ENCODE measurements around the gene IGF1R. TPM values are rescaled to one million over a fixed set of nuclear protein-coding genes. Genes with fewer than 3 reads are reported as not detected.

Gene IGF1R
- total RNA-seq, 5 donors from 2014 or later (not counting 1 experiment from before 2014, with no cell fraction given): 40.3 to 97.2 (median 79.4) TPM

GRCh38 chr15:98655732-98656131 lies 7.4 kb downstream of the IGF1R start:
- DNase-seq (no peak), ATAC-seq (replicated peaks in 1 of 4) (no peak)
- no peak overlapping the region for H3K4me3 ChIP-seq (ENCODE audit: control insufficient read depth in 1 of 2, extremely low read depth in 1 of 2, low read length in 1 of 2)
- Mint-ChIP-seq H3K9me3 (no peaks in the 10 kb centered on the region), H3K4me3 (no peak overlapping the region), H3K4me1 (peaks cover 67 to 72% (median 68%) of the 10 kb centered on the region in 3 donors), H3K27me3 (peaks cover 0 to 18% of the 10 kb centered on the region in 2 donors), H3K27ac (no peak overlapping the region), H3K36me3 (no peaks in the 10 kb centered on the region)
- no peaks in the 10 kb centered on the region for H3K36me3 ChIP-seq (ENCODE audit: control insufficient read depth in 2 of 2, extremely low read depth in 1 of 2, insufficient read depth in 1 of 2, low read length in 1 of 2)
- 89% methylated on average over 1 of the region's 8 CpGs for WGBS (ENCODE audit: insufficient coverage)
- H3K27me3 ChIP-seq (replicated peaks in 1 of 2; ENCODE audit: control insufficient read depth in 2 of 2, extremely low read depth in 1 of 2, insufficient read depth in 2 of 2, low read length in 1 of 2): peaks cover 0 to 12% of the 10 kb centered on the region in 2 experiments
- POLR2A ChIA-PET: interaction anchor here (0.6 to 1.0 kb wide), 2 partner anchors 9 to 185 kb away, joined by 3 to 13 read pairs; no protein-coding TSS in a partner anchor
- H3K27ac ChIP-seq (ENCODE audit: low read length): no peak overlapping the region
- CTCF ChIA-PET: interaction anchor here in 1 of 2 donors (0.7 kb wide), 2 partner anchors 23 to 271 kb away, joined by 3 read pairs; no protein-coding TSS in a partner anchor
- peaks cover 10 to 11% of the 10 kb centered on the region in 2 experiments for H3K4me1 ChIP-seq (ENCODE audit: control insufficient read depth in 1 of 2, extremely low read depth in 1 of 2, insufficient read depth in 2 of 2, low read length in 2 of 2)
- H3K9me3 ChIP-seq: no peaks in the 10 kb centered on the region

- H3K27ac ChIP-seq (ENCODE audit: low read length): no peak overlapping the region
- Mint-ChIP-seq H3K27me3 (peaks cover 0 to 15% of the 10 kb centered on the region in 2 donors), H3K4me1 (peaks cover 58 to 68% (median 59%) of the 10 kb centered on the region in 3 donors), H3K4me3 (no peak overlapping the region), H3K36me3 (no peaks in the 10 kb centered on the region), H3K9me3 (no peaks in the 10 kb centered on the region), H3K27ac (peak overlapping the region in 1 of 2 donors; percentile 1)
- DNase-seq (no peak), ATAC-seq (replicated peaks in 1 of 4) (no peak)
- no peak overlapping the region for H3K4me3 ChIP-seq (ENCODE audit: control insufficient read depth in 1 of 2, extremely low read depth in 1 of 2, low read length in 1 of 2)
- POLR2A ChIA-PET: no interaction called here
- peaks cover 0 to 5% of the 10 kb centered on the region in 2 experiments for H3K27me3 ChIP-seq (replicated peaks in 1 of 2; ENCODE audit: control insufficient read depth in 2 of 2, extremely low read depth in 1 of 2, insufficient read depth in 2 of 2, low read length in 1 of 2)
- WGBS (ENCODE audit: insufficient coverage): 81% methylated on average over 4 of the region's 4 CpGs
- CTCF ChIA-PET: interaction anchor here (0.7 to 1.3 kb wide), 3 partner anchors 12 to 139 kb away, joined by 3 to 7 read pairs (median 3); no protein-coding TSS in a partner anchor
- no peaks in the 10 kb centered on the region for H3K36me3 ChIP-seq (ENCODE audit: control insufficient read depth in 2 of 2, extremely low read depth in 1 of 2, insufficient read depth in 1 of 2, low read length in 1 of 2)
- peaks cover 0 to 4% of the 10 kb centered on the region in 2 experiments for H3K4me1 ChIP-seq (ENCODE audit: control insufficient read depth in 1 of 2, extremely low read depth in 1 of 2, insufficient read depth in 2 of 2, low read length in 2 of 2)
- H3K9me3 ChIP-seq: no peaks in the 10 kb centered on the region
These were observed 9.4 kb downstream of the IGF1R start for GRCh38 chr15:98657721-98658120.

GRCh38 chr15:98658831-98659699 lies 10.7 kb downstream of the IGF1R start:
- H3K27me3 ChIP-seq (replicated peaks in 1 of 2; ENCODE audit: control insufficient read depth in 2 of 2, extremely low read depth in 1 of 2, insufficient read depth in 2 of 2, low read length in 1 of 2): peaks cover 0 to 5% of the 10 kb centered on the region in 2 experiments
- H3K4me3 Mint-ChIP-seq: no peak overlapping the region
- CTCF ChIA-PET: interaction anchor here (0.5 to 1.8 kb wide), 10 partner anchors 8 to 223 kb away, joined by 3 to 19 read pairs (median 4); no protein-coding TSS in a partner anchor
- no peaks in the 10 kb centered on the region for H3K9me3 ChIP-seq
- DNase-seq (peak in 14 of 35 experiments; percentile 6 to 70 (median 20)), ATAC-seq (replicated peaks in 1 of 4) (peak; percentile 52 to 86 (median 78))
- H3K4me1 Mint-ChIP-seq: peaks cover 56 to 68% (median 58%) of the 10 kb centered on the region in 3 donors
- no peak overlapping the region for H3K4me3 ChIP-seq (ENCODE audit: control insufficient read depth in 1 of 2, extremely low read depth in 1 of 2, low read length in 1 of 2)
- POLR2A ChIA-PET: no interaction called here
- no peak overlapping the region for H3K27ac ChIP-seq (ENCODE audit: low read length)
- peaks cover 0 to 13% of the 10 kb centered on the region in 2 donors for H3K27me3 Mint-ChIP-seq
- no peaks in the 10 kb centered on the region for H3K36me3 ChIP-seq (ENCODE audit: control insufficient read depth in 2 of 2, extremely low read depth in 1 of 2, insufficient read depth in 1 of 2, low read length in 1 of 2)
- WGBS (ENCODE audit: insufficient coverage): 13% methylated on average over 1 of the region's 7 CpGs
- H3K9me3 Mint-ChIP-seq: no peaks in the 10 kb centered on the region
- no peaks in the 10 kb centered on the region for H3K36me3 Mint-ChIP-seq
- no peak overlapping the region for H3K27ac Mint-ChIP-seq
- H3K4me1 ChIP-seq (ENCODE audit: control insufficient read depth in 1 of 2, extremely low read depth in 1 of 2, insufficient read depth in 2 of 2, low read length in 2 of 2): peaks cover 3 to 10% of the 10 kb centered on the region in 2 experiments

- Mint-ChIP-seq H3K9me3 (no peaks in the 10 kb centered on the region), H3K4me3 (no peak overlapping the region), H3K36me3 (no peaks in the 10 kb centered on the region), H3K27ac (no peak overlapping the region), H3K4me1 (peaks cover 49 to 61% (median 52%) of the 10 kb centered on the region in 3 donors), H3K27me3 (peaks cover 0 to 11% of the 10 kb centered on the region in 2 donors)
- CTCF ChIA-PET: interaction anchor here (0.5 to 1.8 kb wide), 12 partner anchors 14 to 416 kb away, joined by 3 to 19 read pairs (median 4); no protein-coding TSS in a partner anchor
- Histone ChIP-seq H3K9me3 (no peaks in the 10 kb centered on the region), H3K36me3 (ENCODE audit: control insufficient read depth in 2 of 2, extremely low read depth in 1 of 2, insufficient read depth in 1 of 2, low read length in 1 of 2) (no peaks in the 10 kb centered on the region), H3K27ac (ENCODE audit: low read length) (no peak overlapping the region), H3K4me1 (ENCODE audit: control insufficient read depth in 1 of 2, extremely low read depth in 1 of 2, insufficient read depth in 2 of 2, low read length in 2 of 2) (peaks cover 5 to 10% of the 10 kb centered on the region in 2 experiments), H3K27me3 (replicated peaks in 1 of 2; ENCODE audit: control insufficient read depth in 2 of 2, extremely low read depth in 1 of 2, insufficient read depth in 2 of 2, low read length in 1 of 2) (peaks cover 0 to 5% of the 10 kb centered on the region in 2 experiments), H3K4me3 (ENCODE audit: control insufficient read depth in 1 of 2, extremely low read depth in 1 of 2, low read length in 1 of 2) (no peak overlapping the region)
- no peak for DNase-seq
- POLR2A ChIA-PET: no interaction called here
- WGBS (ENCODE audit: insufficient coverage): 83% methylated on average over 3 of the region's 3 CpGs
- no peak for ATAC-seq (replicated peaks in 1 of 4)
These were observed 11.7 kb downstream of the IGF1R start for GRCh38 chr15:98660055-98660454.

GRCh38 chr15:98663045-98663444 lies 14.7 kb downstream of the IGF1R start:
- WGBS (ENCODE audit: insufficient coverage): 92% methylated on average over 6 of the region's 6 CpGs
- peaks cover 17% of the 10 kb centered on the region in 2 experiments for H3K4me1 ChIP-seq (ENCODE audit: control insufficient read depth in 1 of 2, extremely low read depth in 1 of 2, insufficient read depth in 2 of 2, low read length in 2 of 2)
- no peaks in the 10 kb centered on the region for H3K9me3 ChIP-seq
- Mint-ChIP-seq H3K36me3 (no peaks in the 10 kb centered on the region), H3K9me3 (no peaks in the 10 kb centered on the region), H3K4me3 (peak overlapping the region in 1 of 3 donors; percentile 27), H3K4me1 (peaks cover 55 to 68% (median 67%) of the 10 kb centered on the region in 3 donors), H3K27ac (no peak overlapping the region), H3K27me3 (peaks cover 0 to 10% of the 10 kb centered on the region in 2 donors)
- H3K4me3 ChIP-seq (ENCODE audit: control insufficient read depth in 1 of 2, extremely low read depth in 1 of 2, low read length in 1 of 2): no peak overlapping the region
- POLR2A ChIA-PET: no interaction called here
- CTCF ChIA-PET: interaction anchor here in 1 of 2 donors (0.9 kb wide), 1 partner anchor 17 kb away, joined by 3 read pairs; no protein-coding TSS in a partner anchor
- no peak for DNase-seq
- no peaks in the 10 kb centered on the region for H3K36me3 ChIP-seq (ENCODE audit: control insufficient read depth in 2 of 2, extremely low read depth in 1 of 2, insufficient read depth in 1 of 2, low read length in 1 of 2)
- H3K27me3 ChIP-seq (replicated peaks in 1 of 2; ENCODE audit: control insufficient read depth in 2 of 2, extremely low read depth in 1 of 2, insufficient read depth in 2 of 2, low read length in 1 of 2): no peaks in the 10 kb centered on the region
- no peak for ATAC-seq (replicated peaks in 1 of 4)
- no peak overlapping the region for H3K27ac ChIP-seq (ENCODE audit: low read length)

- DNase-seq (no peak), ATAC-seq (replicated peaks in 1 of 4) (no peak)
- Mint-ChIP-seq H3K27me3 (peaks cover 0 to 10% of the 10 kb centered on the region in 2 donors), H3K4me1 (peaks cover 58 to 68% (median 68%) of the 10 kb centered on the region in 3 donors), H3K27ac (no peak overlapping the region), H3K36me3 (no peaks in the 10 kb centered on the region), H3K4me3 (no peak overlapping the region), H3K9me3 (no peaks in the 10 kb centered on the region)
- H3K36me3 ChIP-seq (ENCODE audit: control insufficient read depth in 2 of 2, extremely low read depth in 1 of 2, insufficient read depth in 1 of 2, low read length in 1 of 2): no peaks in the 10 kb centered on the region
- no peak overlapping the region for H3K4me3 ChIP-seq (ENCODE audit: control insufficient read depth in 1 of 2, extremely low read depth in 1 of 2, low read length in 1 of 2)
- no peak overlapping the region for H3K27ac ChIP-seq (ENCODE audit: low read length)
- H3K27me3 ChIP-seq (replicated peaks in 1 of 2; ENCODE audit: control insufficient read depth in 2 of 2, extremely low read depth in 1 of 2, insufficient read depth in 2 of 2, low read length in 1 of 2): no peaks in the 10 kb centered on the region
- H3K4me1 ChIP-seq (ENCODE audit: control insufficient read depth in 1 of 2, extremely low read depth in 1 of 2, insufficient read depth in 2 of 2, low read length in 2 of 2): peaks cover 18 to 19% of the 10 kb centered on the region in 2 experiments
- CTCF ChIA-PET: interaction anchor here in 1 of 2 donors (0.9 kb wide), 1 partner anchor 17 kb away, joined by 3 read pairs; no protein-coding TSS in a partner anchor
- POLR2A ChIA-PET: no interaction called here
- no peaks in the 10 kb centered on the region for H3K9me3 ChIP-seq
- 91% methylated on average over 7 of the region's 8 CpGs for WGBS (ENCODE audit: insufficient coverage)
These were observed 15.3 kb downstream of the IGF1R start for GRCh38 chr15:98663606-98664005.
